ENCODE results near the gene ARRDC5.
"Not testable (repeated sequence)": the region's sequence is repeated elsewhere in the genome, so short reads cannot be mapped to it uniquely, and the experiment has no call there.

Gene ARRDC5

DNA sequence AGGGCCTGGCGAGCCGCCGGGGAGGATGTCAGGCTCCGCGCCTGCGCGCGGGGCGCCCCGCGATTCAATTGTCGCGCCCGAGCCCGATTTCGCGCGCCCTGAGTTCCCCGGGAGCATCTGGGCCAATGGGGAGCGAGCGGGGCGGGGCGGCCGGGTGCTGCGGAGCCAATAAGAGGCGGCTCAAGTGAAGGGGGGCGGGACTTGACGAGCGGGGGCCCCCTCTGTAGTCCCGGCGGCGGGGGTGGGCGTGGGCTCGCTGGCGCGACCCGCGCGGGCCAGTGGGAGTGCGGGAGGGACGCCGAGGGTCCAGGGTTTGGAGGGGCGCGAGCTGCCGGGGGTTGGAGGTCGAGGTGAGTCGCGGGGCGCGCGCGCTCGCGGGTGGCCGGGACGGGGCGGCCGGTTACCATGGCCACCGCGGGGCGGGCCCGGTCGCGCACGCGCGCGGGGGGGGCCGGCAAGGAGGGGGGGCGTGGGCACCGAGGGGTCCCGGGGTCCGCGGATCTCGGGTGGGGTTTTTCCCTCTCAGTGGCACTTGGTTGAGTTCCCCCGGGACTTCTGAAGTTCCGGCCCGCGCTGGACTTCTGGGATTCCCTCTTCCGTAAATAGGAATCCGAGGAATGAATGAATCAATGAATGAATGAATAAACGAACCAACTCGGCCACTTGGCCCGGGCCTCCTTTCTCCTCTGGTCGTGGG lies 7.3 kb upstream of the ARRDC5 start:
- peak; percentile 97 for DNase-seq (ENCODE audit: low spot score)

DNA sequence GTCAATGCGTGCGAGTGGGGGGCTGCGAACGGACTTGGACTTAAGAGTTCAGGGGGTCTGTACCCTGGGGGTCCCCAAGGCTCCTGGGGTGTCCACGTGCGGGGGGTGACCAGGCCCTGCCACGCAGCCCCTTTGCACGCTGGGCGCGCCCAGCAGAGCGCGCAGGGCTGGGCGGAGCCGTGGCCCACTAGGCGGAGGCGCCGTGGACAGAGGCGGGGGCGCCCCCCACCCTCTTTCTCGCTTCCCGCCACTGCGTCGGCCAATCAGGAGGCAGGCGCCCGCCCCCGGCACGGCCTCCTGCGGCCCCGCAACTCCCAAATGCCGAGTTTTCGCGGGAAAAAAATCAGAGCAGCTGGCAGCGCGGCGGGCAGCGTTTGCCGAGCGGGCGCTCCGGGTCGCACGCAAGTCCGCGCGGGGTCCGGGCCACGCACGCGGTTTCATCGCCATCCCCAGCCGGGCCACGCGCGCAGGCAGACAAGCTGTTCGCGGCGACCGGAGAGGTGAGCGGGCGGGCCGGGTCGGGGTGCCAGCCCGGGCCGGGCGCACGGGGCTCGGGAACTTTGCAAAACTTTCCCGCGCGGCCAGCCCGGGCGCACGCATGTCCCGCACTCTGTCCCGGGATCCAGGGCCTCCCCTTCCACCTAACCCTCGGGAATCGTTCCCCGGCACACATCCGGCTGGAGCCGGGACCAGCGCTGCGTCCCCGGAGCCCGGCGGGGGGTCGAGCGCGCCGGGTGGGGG lies 6.6 kb upstream of the ARRDC5 start, which contains the start of gene UHRF1:
UHRF1 (plus strand) TSS at position 346 of the 741 bp plus-strand sequence. CDS start 1,385 bp downstream, outside the sequence.
- DNase-seq (ENCODE audit: low spot score) = peak; percentile 38

DNA sequence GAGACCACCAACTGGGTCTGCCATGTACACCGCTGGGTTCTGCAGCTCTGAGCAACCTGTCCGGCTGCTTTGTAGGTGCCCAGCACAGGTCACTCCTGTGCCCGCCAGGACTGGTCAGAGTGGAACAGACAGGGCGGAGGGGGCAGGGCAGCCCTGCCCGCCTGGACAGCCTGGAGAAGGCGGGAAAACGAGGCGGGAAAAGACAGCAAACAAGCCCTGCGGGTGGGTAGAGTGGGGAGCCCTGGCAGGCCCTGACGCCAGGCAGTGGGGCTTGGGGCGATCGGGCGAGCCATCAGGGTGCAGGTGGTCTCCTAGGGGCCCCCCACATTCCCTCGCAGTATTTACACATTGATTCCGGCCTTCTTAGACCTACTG lies 6.1 kb upstream of the ARRDC5 start:
- DNase-seq (ENCODE audit: low spot score) = no peak

DNA sequence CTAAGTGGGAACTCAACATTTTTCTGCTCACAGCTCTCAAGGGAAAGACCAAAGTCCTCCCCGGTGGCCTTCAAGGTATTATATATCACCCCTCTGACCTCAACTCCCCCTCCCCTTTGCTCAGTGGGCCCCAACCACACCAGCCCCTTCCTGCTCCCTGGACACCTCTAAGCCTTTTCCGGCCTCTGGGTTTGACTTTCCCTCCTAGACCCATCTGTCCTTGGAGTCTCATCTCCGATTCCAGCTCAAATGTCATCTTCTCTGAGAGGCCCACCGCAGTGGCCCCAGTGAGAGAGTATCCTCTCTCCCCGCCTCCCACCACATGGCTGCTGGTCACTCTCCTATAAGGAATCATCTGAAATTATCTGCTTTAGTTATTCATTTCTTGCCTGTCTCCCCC lies 5.7 kb upstream of the ARRDC5 start:
- DNase-seq (ENCODE audit: low spot score) = no peak

DNA sequence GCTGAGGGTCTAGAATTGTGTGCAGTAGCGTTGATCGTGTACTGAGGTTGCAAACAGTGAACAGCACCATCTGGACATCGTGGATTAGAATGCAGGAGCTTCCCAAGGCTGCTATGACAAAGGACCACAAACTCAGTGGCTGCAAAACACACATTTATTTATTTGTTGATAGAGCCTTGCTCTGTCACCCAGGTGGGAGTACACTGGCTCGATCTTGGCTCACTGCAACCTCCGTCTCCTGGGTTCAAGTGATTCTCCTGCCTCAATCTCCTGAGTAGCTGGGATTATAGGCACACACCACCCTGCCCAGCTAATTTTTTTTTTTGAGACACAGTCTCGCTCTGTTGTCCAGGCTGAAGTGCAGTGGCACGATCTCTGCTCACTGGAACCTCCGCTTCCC lies 4.3 kb upstream of the ARRDC5 start:
- no peak for DNase-seq (ENCODE audit: low spot score)

DNA sequence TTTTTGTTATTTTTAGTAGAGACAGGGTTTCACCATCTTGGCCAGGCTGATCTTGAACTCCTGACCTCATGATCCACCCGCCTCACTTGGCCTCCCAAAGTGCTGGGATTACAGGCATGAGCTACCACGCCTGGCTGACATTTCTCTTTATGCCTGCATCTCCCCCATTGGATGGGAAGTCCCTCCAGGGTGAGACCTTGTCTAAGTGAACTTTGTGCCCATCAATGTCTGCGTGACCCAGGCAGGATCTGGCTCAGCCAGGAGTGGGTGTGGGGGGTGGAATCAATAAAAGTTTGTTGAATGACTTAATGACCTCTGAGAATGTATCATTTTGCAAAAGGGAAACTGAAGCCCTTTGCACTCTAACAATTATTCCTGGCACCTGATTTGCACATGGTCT lies 1.8 kb upstream of the ARRDC5 start:
- no peak for DNase-seq (ENCODE audit: low spot score)

DNA sequence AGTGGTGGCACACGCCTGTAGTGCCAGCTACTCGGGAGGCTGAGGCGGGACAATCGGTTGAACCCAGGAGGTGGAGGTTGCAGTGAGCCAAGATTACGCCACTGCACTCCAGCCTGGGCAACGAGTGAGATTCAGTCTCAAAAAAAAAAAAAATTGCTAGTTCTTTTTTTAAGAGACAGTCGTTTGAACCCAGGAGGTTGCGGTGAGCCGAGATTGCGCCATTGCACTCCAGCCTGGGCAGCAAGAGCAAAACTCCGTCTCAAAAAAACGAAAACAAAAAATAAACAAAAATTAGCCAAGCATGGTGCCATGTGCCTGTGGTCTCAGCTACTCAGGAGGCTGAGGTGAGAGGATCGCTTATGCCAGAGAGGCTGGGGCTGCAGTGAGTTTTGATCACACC lies 1.8 kb downstream of the ARRDC5 start:
- not testable (repeated sequence) for DNase-seq (ENCODE audit: low spot score)

DNA sequence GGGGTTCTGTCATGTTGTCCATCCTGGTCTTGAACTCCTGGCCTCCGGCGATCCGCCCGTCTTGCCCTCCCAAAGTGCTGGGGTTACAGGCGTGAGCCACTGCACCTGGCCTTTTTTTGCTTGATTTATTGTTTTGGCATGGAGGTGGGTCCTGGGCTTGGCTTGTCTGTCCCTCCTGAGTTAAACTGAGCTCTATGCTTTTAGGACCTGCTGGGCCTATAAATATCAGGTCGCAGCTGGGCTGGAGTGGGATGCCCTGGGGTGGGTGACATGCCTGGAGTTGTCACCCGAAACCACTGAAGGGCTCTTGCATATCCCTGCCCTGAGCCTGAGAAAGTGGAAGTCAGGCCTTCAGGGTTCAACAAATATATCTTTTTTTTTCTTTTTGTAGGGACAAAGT lies 5.5 kb downstream of the ARRDC5 start:
- DNase-seq (ENCODE audit: low spot score) = no peak

DNA sequence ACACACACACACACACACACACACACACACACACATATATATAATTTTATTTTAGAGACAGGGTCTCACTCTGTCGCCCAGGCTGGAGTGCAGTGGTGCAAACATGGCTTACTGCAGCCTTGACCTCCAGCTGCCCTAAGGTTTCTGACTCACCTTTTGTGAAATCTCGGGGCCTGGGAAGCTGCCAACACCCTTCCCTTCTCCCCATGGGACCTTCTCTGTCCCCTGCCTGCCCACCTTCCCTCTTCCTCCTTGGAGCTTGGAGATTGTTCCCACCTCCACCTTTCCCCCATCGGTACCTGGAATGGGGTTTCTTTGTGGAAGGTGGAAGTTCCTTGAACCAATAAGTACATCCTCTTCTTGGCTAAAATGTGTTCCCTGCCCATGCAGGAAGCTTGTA lies 6.3 kb downstream of the ARRDC5 start:
- peak; percentile 25 for DNase-seq (ENCODE audit: low spot score)

DNA sequence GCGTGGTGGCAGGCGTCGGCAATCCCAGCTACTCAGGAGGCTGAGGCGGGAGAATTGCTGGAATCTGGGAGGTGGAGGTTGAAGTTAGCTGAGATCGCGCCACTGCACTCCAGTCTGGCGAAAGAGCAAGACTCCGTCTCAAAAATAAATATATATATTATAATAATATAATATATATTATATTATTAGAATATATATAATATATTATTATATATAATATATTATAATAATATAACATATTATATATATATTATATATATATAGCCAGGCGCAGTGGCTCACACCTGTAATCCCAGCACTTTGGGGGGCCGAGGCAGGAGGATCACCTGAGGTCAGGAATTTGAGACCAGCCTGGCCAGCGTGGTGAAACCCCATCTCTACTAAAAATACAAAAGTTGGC lies 9.7 kb downstream of the ARRDC5 start:
- not testable (repeated sequence) for DNase-seq (ENCODE audit: low spot score)

DNA sequence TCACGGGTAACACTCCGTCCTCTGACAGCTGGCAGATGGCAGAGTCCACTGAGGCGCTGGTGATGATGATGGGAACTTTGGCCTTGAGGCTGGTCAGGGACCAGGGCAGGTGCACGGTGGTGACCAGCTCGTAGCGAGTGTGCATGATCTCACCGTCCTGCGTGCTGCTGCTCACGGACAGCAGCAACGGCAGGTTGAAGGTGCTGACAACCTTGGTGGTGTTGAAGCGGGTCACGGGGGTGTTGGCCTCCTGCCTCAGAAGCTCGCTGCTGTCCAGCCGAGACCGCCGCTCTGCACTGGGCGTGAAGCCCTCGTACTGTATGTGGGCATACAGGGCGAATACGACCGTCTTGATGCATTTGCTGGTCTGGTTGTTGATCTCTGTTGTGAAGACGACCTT lies 11.6 kb downstream of the ARRDC5 start:
- no peak for DNase-seq (ENCODE audit: low spot score)

DNA sequence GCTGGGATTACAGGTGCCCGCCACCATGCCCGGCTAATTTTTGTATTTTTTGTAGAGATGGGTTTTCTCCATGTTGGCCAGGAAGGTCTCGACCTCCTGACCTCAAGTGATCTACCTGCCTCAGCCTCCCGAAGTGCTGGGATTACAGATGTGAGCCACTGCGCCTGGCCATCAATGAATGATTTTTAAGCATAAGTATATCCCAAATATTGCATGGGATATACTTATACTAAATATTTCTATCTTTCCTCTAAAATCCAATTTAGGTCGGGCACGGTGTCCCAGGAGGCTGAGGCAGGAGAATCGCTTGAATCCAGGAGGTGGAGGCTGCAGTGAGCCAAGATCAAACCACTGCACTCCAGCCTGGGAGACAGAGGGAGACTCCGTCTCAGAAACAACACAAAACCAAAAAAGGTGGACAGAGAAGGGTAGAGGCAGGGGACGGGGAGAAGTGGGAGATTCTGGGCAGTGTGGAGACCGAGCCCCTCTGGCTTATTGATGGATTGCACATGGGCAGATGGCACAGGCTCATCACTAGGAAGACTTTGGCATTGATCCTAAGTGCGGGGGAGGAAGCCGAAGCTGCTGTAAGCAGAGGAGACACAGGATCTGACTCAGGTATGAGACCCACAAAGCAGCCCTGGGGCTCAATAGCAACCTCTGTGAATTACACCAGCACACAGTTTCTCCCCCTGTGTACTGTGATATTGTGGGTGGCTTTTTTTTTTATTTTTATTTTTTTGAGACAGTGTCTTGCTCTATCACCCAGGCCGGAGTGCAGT lies 13.5 kb downstream of the ARRDC5 start:
- peak; percentile 58 for DNase-seq (ENCODE audit: low spot score)

DNA sequence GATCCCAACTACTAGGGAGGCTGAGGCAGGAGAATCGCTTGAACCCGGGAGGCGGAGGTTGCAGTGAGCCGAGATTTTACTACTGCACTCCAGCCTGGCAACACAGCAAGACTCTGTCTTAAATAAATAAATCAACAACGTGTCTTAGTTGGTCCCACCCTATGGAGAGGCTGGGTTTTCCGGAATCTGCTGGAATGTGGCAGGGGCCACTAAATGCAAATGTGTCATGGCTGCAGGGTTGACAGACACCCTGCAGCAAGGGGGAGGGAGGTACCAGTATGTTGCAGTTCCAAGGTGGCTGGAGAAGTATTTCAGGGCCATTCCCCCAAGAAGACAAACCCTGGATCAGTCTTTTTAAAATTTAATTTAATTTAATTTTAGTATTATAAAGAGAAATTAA lies 14.9 kb downstream of the ARRDC5 start:
- not testable (repeated sequence) for DNase-seq (ENCODE audit: low spot score)

DNA sequence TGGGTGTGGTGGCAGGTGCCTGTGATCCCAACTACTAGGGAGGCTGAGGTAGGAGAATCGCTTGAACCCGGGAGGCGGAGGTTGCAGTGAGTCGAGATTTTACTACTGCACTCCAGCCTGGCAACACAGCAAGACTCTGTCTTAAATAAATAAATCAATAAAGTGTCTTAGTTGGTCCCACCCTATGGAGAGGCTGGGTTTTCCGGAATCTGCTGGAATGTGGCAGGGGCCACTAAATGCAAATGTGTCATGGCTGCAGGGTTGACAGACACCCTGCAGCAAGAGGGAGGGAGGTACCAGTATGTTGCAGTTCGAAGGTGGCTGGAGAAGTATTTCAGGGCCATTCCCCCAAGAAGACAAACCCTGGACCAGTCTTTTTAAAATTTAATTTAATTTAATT lies 17.7 kb downstream of the ARRDC5 start:
- DNase-seq (ENCODE audit: low spot score) = not testable (repeated sequence)

DNA sequence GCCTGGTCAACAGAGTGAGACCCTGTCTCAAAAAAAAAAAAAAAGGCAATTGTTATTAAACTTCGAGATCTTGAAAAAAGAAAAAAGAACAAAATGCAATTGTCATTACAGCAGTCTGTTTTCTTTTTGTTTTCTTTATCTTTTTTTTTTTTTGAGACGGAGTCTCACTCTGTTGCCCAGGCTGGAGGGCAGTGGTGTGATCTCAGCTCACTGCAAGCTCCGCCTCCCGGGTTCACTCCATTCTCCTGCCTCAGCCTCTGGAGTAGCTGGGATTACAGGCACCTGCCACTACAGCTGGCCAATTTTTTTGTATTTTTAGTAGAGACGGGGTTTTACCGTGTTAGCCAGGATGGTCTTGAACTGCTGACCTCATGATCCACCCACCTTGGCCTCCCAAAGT lies 19.8 kb downstream of the ARRDC5 start:
- not testable (repeated sequence) for DNase-seq (ENCODE audit: low spot score)

DNA sequence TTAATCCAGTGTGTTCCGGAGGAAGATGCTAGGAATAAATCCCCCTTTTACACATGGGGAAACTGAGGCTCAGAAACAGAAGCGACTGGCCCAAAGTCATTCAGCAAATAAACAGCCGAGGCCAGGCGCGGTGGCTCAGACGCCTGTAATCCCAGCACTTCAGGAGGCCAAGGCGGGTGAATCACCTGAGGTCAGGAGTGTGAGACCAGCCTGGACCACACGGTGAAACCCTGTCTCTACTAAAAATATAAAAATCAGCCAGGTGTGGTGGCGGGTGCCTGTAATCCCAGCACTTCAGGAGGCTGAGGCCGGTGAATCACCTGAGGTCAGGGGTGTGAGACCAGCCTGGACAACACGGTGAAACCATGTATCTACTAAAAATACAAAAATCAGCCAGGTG lies 23.7 kb downstream of the ARRDC5 start:
- no peak for DNase-seq (ENCODE audit: low spot score)

DNA sequence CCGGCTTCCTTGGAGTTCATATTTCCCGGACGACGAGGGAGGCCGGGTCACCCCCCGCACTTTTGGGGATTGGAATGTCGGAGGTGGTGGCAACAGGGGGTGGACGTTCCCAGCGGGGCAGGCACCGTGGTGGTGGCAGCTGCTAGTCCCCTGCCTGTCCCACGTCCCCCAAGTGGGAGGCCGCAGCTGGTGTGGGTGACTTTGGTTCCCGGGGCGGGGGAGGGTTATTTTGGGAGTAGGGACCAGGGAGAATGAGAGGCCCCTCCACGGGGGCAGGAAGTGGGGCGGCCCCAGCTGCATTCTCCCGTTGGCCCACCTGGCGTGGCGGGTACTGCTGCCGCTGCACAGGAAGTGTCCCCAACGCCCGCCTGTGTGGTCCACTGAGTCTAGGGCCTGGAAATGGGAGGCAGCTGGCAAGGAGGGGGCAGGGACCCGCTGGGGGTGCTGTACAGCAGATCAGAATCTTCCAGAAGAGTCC lies 24.2 kb downstream of the ARRDC5 start:
- no peak for DNase-seq (ENCODE audit: low spot score)

DNA sequence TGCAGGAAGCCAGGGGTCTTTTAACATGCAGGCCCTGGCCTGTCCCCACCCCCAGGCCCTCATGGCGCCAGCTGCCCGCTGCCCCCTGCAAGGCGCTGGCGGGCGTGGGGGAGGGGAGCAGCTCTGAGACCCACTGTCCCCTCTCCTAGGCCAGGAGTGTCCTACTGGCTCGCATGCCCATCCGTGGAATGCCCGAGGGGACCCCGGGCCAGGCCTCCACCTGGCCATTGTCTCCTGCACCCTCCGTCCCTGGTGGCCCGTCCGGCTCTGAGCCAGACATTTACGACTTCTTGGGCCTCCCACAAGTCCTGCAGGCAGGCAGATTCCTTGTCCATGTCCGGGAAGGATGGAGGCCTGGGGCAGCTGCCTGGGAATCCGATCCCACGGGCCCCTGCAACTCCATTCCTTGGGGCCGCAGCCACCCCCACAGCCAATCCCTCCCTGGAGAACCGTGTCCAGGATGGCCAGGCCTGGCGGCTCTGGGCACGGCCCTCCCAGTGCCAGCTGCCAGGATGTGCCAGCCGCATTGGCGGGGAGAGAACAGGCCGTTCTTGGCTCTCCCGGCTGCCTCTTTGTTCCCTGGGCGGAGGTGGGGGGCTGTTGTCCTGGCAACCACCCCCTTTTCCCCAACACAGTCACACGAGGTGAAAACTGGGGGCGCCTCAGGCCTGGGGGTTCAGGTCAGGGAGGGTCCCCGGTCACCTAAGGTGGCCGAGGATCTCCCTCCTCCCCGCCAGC lies 24.8 kb downstream of the ARRDC5 start:
- DNase-seq (ENCODE audit: low spot score) = no peak

DNA sequence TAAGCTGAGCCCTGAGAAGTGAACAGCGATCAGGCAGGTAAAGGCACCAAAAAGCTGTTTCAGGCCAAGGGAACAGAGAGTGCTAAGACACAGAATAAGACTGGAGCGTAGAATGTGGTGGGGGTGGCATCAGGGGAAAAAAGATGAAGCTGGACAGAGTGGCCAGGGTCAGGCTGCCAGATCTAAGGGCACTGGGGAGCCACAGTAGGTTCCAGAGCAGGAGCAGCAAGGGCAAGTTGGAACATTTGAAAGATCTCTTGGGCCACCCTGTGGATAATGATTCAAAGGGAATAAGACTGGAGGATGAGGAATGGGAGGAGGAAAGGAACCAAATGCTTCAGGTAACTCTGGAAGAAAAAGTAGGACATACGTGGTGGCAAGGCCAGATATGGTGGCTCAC lies 28.8 kb downstream of the ARRDC5 start:
- DNase-seq (ENCODE audit: low spot score) = no peak

DNA sequence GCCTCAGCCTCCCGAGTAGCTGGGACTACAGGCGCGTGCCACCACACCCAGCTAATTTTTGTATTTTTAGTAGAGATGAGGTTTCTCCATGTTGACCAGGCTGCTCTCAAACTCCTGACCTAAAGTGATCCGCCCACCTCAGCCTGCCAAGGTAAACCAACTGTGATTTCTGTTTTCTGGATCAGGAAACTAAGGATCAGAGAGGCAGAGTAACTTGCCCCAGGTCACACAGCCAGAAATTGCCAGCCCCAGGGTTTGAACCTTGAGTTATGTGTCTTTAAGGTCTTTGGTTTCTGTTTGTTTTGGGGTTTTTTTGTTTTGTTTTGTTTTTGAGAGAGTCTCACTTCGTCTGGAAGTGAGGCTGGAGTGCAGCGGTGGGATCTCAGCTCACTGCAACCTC lies 31.0 kb downstream of the ARRDC5 start:
- no peak for DNase-seq (ENCODE audit: low spot score)

DNA sequence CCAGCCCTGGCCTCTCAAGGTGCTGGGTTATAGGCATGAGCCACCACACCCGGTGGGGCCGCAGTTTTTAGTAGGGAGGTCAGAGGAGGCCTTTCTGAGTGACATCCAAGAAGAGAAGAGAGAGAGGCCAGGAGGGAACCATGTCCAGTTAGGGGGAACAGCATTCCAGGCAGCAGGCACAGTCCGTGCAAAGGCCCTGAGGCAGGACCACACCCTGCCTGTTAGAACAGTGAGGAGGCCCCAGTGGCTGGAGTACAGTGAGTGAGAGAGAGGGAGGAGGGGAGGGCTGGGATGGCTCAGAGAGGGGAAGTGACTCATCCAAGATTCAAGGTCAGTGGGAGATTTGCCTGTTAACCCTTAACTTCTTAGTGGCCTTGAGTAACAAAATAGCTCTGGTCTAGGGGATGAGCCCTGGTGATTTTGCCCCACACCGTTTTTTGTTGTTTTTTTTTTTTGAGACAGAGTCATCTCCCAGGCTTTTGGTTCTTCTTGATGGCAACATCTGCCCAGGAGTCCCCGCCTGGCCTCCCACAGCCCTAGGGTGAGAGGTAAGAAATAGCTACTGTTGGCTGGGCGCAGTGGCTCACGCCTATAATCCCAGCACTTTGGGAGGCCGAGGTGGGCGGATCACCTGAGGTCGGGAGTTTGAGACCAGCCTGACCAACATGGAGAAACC lies 32.5 kb downstream of the ARRDC5 start:
- peak; percentile 83 for DNase-seq (ENCODE audit: low spot score)

All from AG20443 (cell line).